Nucleus accumbens (tissue), 56 donors: ENCODE data around the gene TMEM120A.
"Not testable (repeated sequence)": the region's sequence is repeated elsewhere in the genome, so short reads cannot be mapped to it uniquely, and the experiment has no call there.

ENCODE experiments used
- DNase-seq, 56 donors: peaks; one replicate each; lab custom pipeline; 2025; lab: John Stamatoyannopoulos, UW

TMEM120A gene

GRCh38 chr7:75994388-75995051 lies at the start of gene TMEM120A:
Gene TMEM120A (minus strand): TSS chr7:75994595. CDS start chr7:75994570, 25 bp downstream.
- DNase-seq = peak in 55 of 56 donors; percentile 49 to 96 (median 89)

GRCh38 chr7:76040126-76040525 lies 45.7 kb upstream of the TMEM120A start:
- no peak for DNase-seq

GRCh38 chr7:76037310-76037709 lies 42.9 kb upstream of the TMEM120A start:
- no peak for DNase-seq

GRCh38 chr7:76031964-76032363 lies 37.6 kb upstream of the TMEM120A start:
- DNase-seq = no peak

GRCh38 chr7:76029682-76030081 lies 35.3 kb upstream of the TMEM120A start:
- not testable (repeated sequence) for DNase-seq

- peak in 11 of 56 donors; percentile 2 to 43 (median 5) for DNase-seq
Observed at GRCh38 chr7:76023002-76023401, 28.6 kb upstream of the TMEM120A start.

- no peak for DNase-seq
Observed at GRCh38 chr7:76022026-76022780, 27.8 kb upstream of the TMEM120A start.

GRCh38 chr7:76020031-76020714 lies 25.8 kb upstream of the TMEM120A start:
- peak in 45 of 56 donors; percentile 4 to 80 (median 28) for DNase-seq

- DNase-seq = not testable (repeated sequence)
Observed at GRCh38 chr7:76018520-76018919, 24.1 kb upstream of the TMEM120A start.

GRCh38 chr7:76016191-76016947 lies 22.0 kb upstream of the TMEM120A start:
- no peak for DNase-seq

GRCh38 chr7:76011442-76011861 lies 17.1 kb upstream of the TMEM120A start:
- no peak for DNase-seq

GRCh38 chr7:76009672-76010600 lies 15.5 kb upstream of the TMEM120A start:
- DNase-seq = peak in 6 of 56 donors; percentile 9 to 38 (median 32)

GRCh38 chr7:76008156-76008687 lies 13.8 kb upstream of the TMEM120A start:
- DNase-seq = no peak

- not testable (repeated sequence) for DNase-seq
Observed at GRCh38 chr7:76005004-76005403, 10.6 kb upstream of the TMEM120A start.

- DNase-seq = no peak
Observed at GRCh38 chr7:76003351-76003750, 9.0 kb upstream of the TMEM120A start.

- DNase-seq = no peak
Observed at GRCh38 chr7:76002822-76003221, 8.4 kb upstream of the TMEM120A start.

- no peak for DNase-seq
Observed at GRCh38 chr7:76002139-76002538, 7.7 kb upstream of the TMEM120A start.

- no peak for DNase-seq
Observed at GRCh38 chr7:76000566-76000965, 6.2 kb upstream of the TMEM120A start.

- DNase-seq = no peak
Observed at GRCh38 chr7:75998038-75998437, 3.6 kb upstream of the TMEM120A start.
